GM19239 (cell line): Measurements from ENCODE around the gene GTF2H2.
"Not testable (repeated sequence)": the region's sequence is repeated elsewhere in the genome, so short reads cannot be mapped to it uniquely, and the experiment has no call there.

Experiments
- DNase-seq: peaks from one replicate; pipeline ENCODE4 v3.0.0; 2011; ENCODE audit warnings: low spot score; ENCODE audit not compliant: insufficient read length
- FAIRE-seq: peaks from 2 replicates; lab custom pipeline; 2011; peaks lifted over from hg19 to GRCh38; lab: Jason Lieb, UNC

GTF2H2 gene

GRCh38 chr5:71018376-71019005, 49.0 kb downstream of the GTF2H2 start:
- not testable (repeated sequence) for FAIRE-seq, DNase-seq

- DNase-seq (no peak), FAIRE-seq (no peak)
Observed at GRCh38 chr5:71014176-71014575, 53.3 kb downstream of the GTF2H2 start.

GRCh38 chr5:71013575-71013974, 53.9 kb downstream of the GTF2H2 start:
- FAIRE-seq (no peak), DNase-seq (no peak)

- DNase-seq (no peak), FAIRE-seq (no peak)
Observed at GRCh38 chr5:71011194-71011792, 56.2 kb downstream of the GTF2H2 start.

GRCh38 chr5:71006983-71007382, 60.5 kb downstream of the GTF2H2 start:
- FAIRE-seq, DNase-seq: not testable (repeated sequence)
